HepG2 (cell line): ENCODE measurements around the gene FABP6. TPM values are rescaled to one million over a fixed set of nuclear protein-coding genes. Genes with fewer than 3 reads are reported as not detected.

Source experiments
- ARNT ChIP-seq: fragments of 450-650 bp; IDR thresholded peaks from 2 replicates; pipeline ENCODE4 v1.6.1; 2017
- CEBPG ChIP-seq: IDR thresholded peaks from 2 replicates; pipeline ENCODE4 v1.6.1; 2016
- E2F2 ChIP-seq: sonication (generic); formaldehyde crosslinking; IDR thresholded peaks from 2 replicates; pipeline ENCODE4 v1.4.0; 2020; ENCODE audit warnings: missing genetic modification reagents, borderline replicate concordance
- FOSL1 ChIP-seq: sonication (generic); formaldehyde crosslinking; IDR thresholded peaks from 2 replicates; pipeline ENCODE4 v1.9.0; 2021; ENCODE audit warnings: missing genetic modification reagents, borderline replicate concordance
- FOXP4 ChIP-seq: sonication (generic); formaldehyde crosslinking; IDR thresholded peaks from 2 replicates; pipeline ENCODE4 v1.4.0; 2020; ENCODE audit warnings: missing genetic modification reagents
- GABPB1 ChIP-seq: IDR thresholded peaks from 2 replicates; pipeline ENCODE4 v1.6.1; 2016; ENCODE audit warnings: mild to moderate bottlenecking, missing genetic modification reagents, moderate library complexity, missing compliant biosample characterization
- HDAC1 ChIP-seq: sonication (generic); formaldehyde crosslinking; IDR thresholded peaks from 2 replicates; pipeline ENCODE4 v1.5.1; 2020; ENCODE audit warnings: mild to moderate bottlenecking, missing genetic modification reagents
- LBX2 ChIP-seq: sonication (generic); formaldehyde crosslinking; IDR thresholded peaks from 2 replicates; pipeline ENCODE4 v1.5.0; 2020; ENCODE audit warnings: missing genetic modification reagents, mild to moderate bottlenecking, borderline replicate concordance
- MTF2 ChIP-seq: sonication (generic); formaldehyde crosslinking; IDR thresholded peaks from 2 replicates; pipeline ENCODE4 v1.5.0; 2020; ENCODE audit warnings: missing genetic modification reagents, borderline replicate concordance
- NCOA2 ChIP-seq: sonication (generic); formaldehyde crosslinking; IDR thresholded peaks from 2 replicates; pipeline ENCODE4 v1.8.0; 2022; ENCODE audit warnings: inconsistent platforms
- SIX4 ChIP-seq: sonication (generic); formaldehyde crosslinking; IDR thresholded peaks from 2 replicates; pipeline ENCODE4 v1.4.0; 2020; ENCODE audit warnings: missing genetic modification reagents
- TEAD3 ChIP-seq: optimal IDR thresholded peaks from 2 replicates; pipeline ENCODE3; 2016; ENCODE audit warnings: borderline replicate concordance
- ZBTB14 ChIP-seq: sonication (generic); formaldehyde crosslinking; IDR thresholded peaks from 2 replicates; pipeline ENCODE4 v1.4.0; 2020; ENCODE audit warnings: missing genetic modification reagents
- ZBTB37 ChIP-seq: sonication (generic); formaldehyde crosslinking; IDR thresholded peaks from 2 replicates; pipeline ENCODE4 v1.4.0; 2020; ENCODE audit warnings: mild to moderate bottlenecking, missing genetic modification reagents
- ZFP37 ChIP-seq: sonication (generic); formaldehyde crosslinking; IDR thresholded peaks from 2 replicates; pipeline ENCODE4 v1.4.0; 2020; ENCODE audit warnings: missing genetic modification reagents, borderline replicate concordance
- ZHX2 ChIP-seq, 2 experiments: sonication (generic) in 1 of 2; formaldehyde crosslinking in 1 of 2; IDR thresholded peaks; 2 replicates each; pipeline versions ENCODE4 v1.6.1 to v1.9.0; 2014 to 2022; ENCODE audit warnings: antibody characterized with exemption in 1 of 2, borderline replicate concordance in 1 of 2, inconsistent platforms in 1 of 2, low read depth in 1 of 2, missing genetic modification reagents in 1 of 2
- ZNF615 ChIP-seq: sonication (generic); formaldehyde crosslinking; IDR thresholded peaks from 2 replicates; pipeline ENCODE4 v1.5.0; 2020; ENCODE audit warnings: mild to moderate bottlenecking, missing genetic modification reagents, borderline replicate concordance
- polyA plus RNA-seq, 8 experiments: library from polyadenylated mRNA; depleted of rRNA in 3 of 8; stranded (reverse) in 7 of 8; unstranded in 1 of 8; fragments of >200 nt; fragmentation: Illumina TruSeq in 4 of 8; extraction: Trizol in 4 of 8; gene quantifications; 2 replicates each; pipeline versions ENCODE4 v1.2.1 to v1.2.3, GENCODE V29; 2011 to 2016; ENCODE audit warnings: low read depth in 4 of 8, missing spikeins in 1 of 8, mixed read lengths in 1 of 8; ENCODE audit not compliant: insufficient read depth in 1 of 8
- total RNA-seq, 5 experiments: library from RNA; depleted of rRNA; stranded (reverse); fragments of >200 nt; fragmentation: Illumina TruSeq; extraction: Trizol; gene quantifications; 2 replicates each; pipeline ENCODE4 v1.2.3, GENCODE V29; 2016; ENCODE audit warnings: low read depth in 1 of 5

The FABP6 gene
- total and polyA plus RNA-seq, 2 of the 13 experiments (the other 11 are each of a cell fraction or from before 2014, with no cell fraction given) = 0.13 TPM; not detected in 1

GRCh38 chr5:160287378-160288051 is 58.2 kb downstream of the FABP6 start (continued):
- no peak for TF ChIP-seq E2F2 (CRISPR knock-in tag)
- TF ChIP-seq GABPB1 = 0 out of 2 replicates have a peak, but pooled peaks have one; percentile 13
- TF ChIP-seq ZNF615 (CRISPR knock-in tag) = no peak
- TF ChIP-seq FOSL1 (CRISPR knock-in tag) = no peak
- TF ChIP-seq ZHX2 (IDR thresholded peaks at IDR 0.05; ENCODE audit: low read depth) = no peak
- TF ChIP-seq ZHX2 (CRISPR knock-in tag; IDR thresholded peaks at IDR 0.05; ENCODE audit: borderline replicate concordance) = no peak
- TF ChIP-seq FOXP4 (CRISPR knock-in tag) = no peak
- no peak for TF ChIP-seq ARNT
- peak; percentile 42 for TF ChIP-seq TEAD3
- no peak for TF ChIP-seq ZBTB14 (CRISPR knock-in tag)
- TF ChIP-seq LBX2 (CRISPR knock-in tag) = no peak
- 0 out of 2 replicates have a peak, but pooled peaks have one; percentile 23 for TF ChIP-seq HDAC1 (CRISPR knock-in tag)
- TF ChIP-seq NCOA2 = no peak
- TF ChIP-seq ZFP37 (CRISPR knock-in tag) = no peak
- no peak for TF ChIP-seq SIX4 (CRISPR knock-in tag)
- no peak for TF ChIP-seq ZBTB37
- TF ChIP-seq CEBPG (CRISPR knock-in tag) = no peak
- no peak for TF ChIP-seq MTF2
